Panc1 (cell line): ENCODE measurements around the gene GMDS. TPM values are rescaled to one million over a fixed set of nuclear protein-coding genes. Genes with fewer than 3 reads are reported as not detected.

Experiments
- ATAC-seq: fragments of 200-7000 bp; cut with Tn5 transposase; 2 replicates; pipeline ENCODE4 v1.9.1; 2020; ENCODE audit warnings: mild to moderate bottlenecking, moderate library complexity
- BruUV-seq: library from RNA; stranded (reverse); fragments of 400-500 nt; replicated peaks from 2 replicates; lab custom pipeline; 2021; lab: Mats Ljungman, UMichigan
- CTCF ChIA-PET: fragments of 300-600 bp; sonication (Branson Sonifier 250); formaldehyde crosslinking; loops from one replicate; lab custom pipeline; 2022; ENCODE audit warnings: antibody characterized with exemption; lab: Charles Lee
- POLR2A ChIA-PET: fragments of 300-600 bp; sonication (Branson Sonifier 250); formaldehyde crosslinking; loops from one replicate; lab custom pipeline; 2022; ENCODE audit warnings: antibody characterized with exemption; lab: Charles Lee
- DNase-seq: peaks from one replicate; pipeline ENCODE4 v3.0.0-alpha.2; 2010; ENCODE audit warnings: low read depth, low spot score
- H3K27ac ChIP-seq: 2 replicates; pipeline ENCODE4 v1.5.1; 2011; ENCODE audit warnings: mild to moderate bottlenecking, low read length, inconsistent platforms
- H3K27me3 ChIP-seq: fragments of 200-500 bp; sonication (Bioruptor generic); 2 replicates; pipeline ENCODE4 v1.6.0; 2014; ENCODE audit warnings: low read length, inconsistent platforms; ENCODE audit not compliant: control insufficient read depth, insufficient read depth
- H3K36me3 ChIP-seq: fragments of 200-500 bp; sonication (Bioruptor generic); 2 replicates; pipeline ENCODE4 v1.5.1; 2014; ENCODE audit warnings: inconsistent platforms, mild to moderate bottlenecking, low read length, moderate library complexity; ENCODE audit not compliant: control insufficient read depth, insufficient read depth
- H3K4me1 ChIP-seq: 2 replicates; pipeline ENCODE4 v1.5.1; 2011; ENCODE audit warnings: inconsistent platforms, mild to moderate bottlenecking, low read length, moderate library complexity; ENCODE audit not compliant: control insufficient read depth, insufficient read depth
- H3K4me3 ChIP-seq, 2 experiments: 2 replicates each; pipeline ENCODE4 v1.5.1; 2011 to 2012; ENCODE audit warnings: low read depth in 2 of 2, low read length in 2 of 2, mild to moderate bottlenecking in 2 of 2, inconsistent platforms in 1 of 2, moderate library complexity in 1 of 2
- H3K9me3 ChIP-seq: fragments of 200-500 bp; sonication (Bioruptor generic); 2 replicates; pipeline ENCODE4 v1.5.1; 2014; ENCODE audit warnings: low read depth, mild to moderate bottlenecking, inconsistent platforms, low read length, moderate library complexity; ENCODE audit not compliant: control insufficient read depth, insufficient read depth
- POLR2AphosphoS5 ChIP-seq: IDR thresholded peaks from 2 replicates; pipeline ENCODE4 v1.6.1; 2012; ENCODE audit warnings: mild to moderate bottlenecking, low read depth, low read length, moderate library complexity
- SIN3A ChIP-seq: IDR thresholded peaks from 2 replicates; pipeline ENCODE4 v1.6.1; 2012; ENCODE audit warnings: low read depth, mild to moderate bottlenecking, low read length, moderate library complexity, borderline replicate concordance; ENCODE audit not compliant: insufficient read depth
- TCF7L2 ChIP-seq: IDR thresholded peaks from 2 replicates; pipeline ENCODE4 v1.6.1; 2011; ENCODE audit warnings: mild to moderate bottlenecking, low read depth, low read length, inconsistent platforms
- in situ Hi-C: cut with HindIII; loops from 2 replicates; pipeline ENCODE4 v1.10.0; 2016; ENCODE audit warnings: low sequenced_read_pairs, low pct_unique_long_range_greater_than_20kb
- intact Hi-C: fragments of 100-400 bp; cut with micrococcal nuclease; formaldehyde crosslinking; loops from one replicate; pipeline ENCODE4 v1.10.0; 2022; ENCODE audit not compliant: unreplicated experiment
- total RNA-seq: library from RNA; stranded (reverse); gene quantifications from one replicate; pipeline ENCODE4 v1.2.1, GENCODE V29; 2021; ENCODE audit not compliant: unreplicated experiment
- TF ChIP-seq, protein P1 (sequence below), 2 experiments: IDR thresholded peaks; 2 replicates each; pipeline ENCODE4 v1.6.1; 2011 to 2012; ENCODE audit warnings: low read depth in 2 of 2, control low read depth in 1 of 2, low read length in 1 of 2, mild to moderate bottlenecking in 1 of 2, moderate library complexity in 1 of 2; ENCODE audit not compliant: insufficient read depth in 1 of 2
- TF ChIP-seq, protein P2 (sequence below): fragments of 450-650 bp; IDR thresholded peaks from 2 replicates; pipeline ENCODE4 v1.5.1; 2017; ENCODE audit warnings: mild to moderate bottlenecking

The GMDS gene
- total RNA-seq, 1 experiment from 2014 or later: 9.8 TPM

GRCh38 chr6:1761477-1761877 is 483.9 kb downstream of the GMDS start:
- TF ChIP-seq, protein P1, sequence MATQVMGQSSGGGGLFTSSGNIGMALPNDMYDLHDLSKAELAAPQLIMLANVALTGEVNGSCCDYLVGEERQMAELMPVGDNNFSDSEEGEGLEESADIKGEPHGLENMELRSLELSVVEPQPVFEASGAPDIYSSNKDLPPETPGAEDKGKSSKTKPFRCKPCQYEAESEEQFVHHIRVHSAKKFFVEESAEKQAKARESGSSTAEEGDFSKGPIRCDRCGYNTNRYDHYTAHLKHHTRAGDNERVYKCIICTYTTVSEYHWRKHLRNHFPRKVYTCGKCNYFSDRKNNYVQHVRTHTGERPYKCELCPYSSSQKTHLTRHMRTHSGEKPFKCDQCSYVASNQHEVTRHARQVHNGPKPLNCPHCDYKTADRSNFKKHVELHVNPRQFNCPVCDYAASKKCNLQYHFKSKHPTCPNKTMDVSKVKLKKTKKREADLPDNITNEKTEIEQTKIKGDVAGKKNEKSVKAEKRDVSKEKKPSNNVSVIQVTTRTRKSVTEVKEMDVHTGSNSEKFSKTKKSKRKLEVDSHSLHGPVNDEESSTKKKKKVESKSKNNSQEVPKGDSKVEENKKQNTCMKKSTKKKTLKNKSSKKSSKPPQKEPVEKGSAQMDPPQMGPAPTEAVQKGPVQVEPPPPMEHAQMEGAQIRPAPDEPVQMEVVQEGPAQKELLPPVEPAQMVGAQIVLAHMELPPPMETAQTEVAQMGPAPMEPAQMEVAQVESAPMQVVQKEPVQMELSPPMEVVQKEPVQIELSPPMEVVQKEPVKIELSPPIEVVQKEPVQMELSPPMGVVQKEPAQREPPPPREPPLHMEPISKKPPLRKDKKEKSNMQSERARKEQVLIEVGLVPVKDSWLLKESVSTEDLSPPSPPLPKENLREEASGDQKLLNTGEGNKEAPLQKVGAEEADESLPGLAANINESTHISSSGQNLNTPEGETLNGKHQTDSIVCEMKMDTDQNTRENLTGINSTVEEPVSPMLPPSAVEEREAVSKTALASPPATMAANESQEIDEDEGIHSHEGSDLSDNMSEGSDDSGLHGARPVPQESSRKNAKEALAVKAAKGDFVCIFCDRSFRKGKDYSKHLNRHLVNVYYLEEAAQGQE (IDR thresholded peaks at IDR 0.05; ENCODE audit: insufficient read depth in 1 of 2, low read depth in 2 of 2, low read length in 1 of 2): no peak
- ChIA-PET POLR2A (no interaction called here), CTCF (no interaction called here)
- Histone ChIP-seq H3K9me3 (no peaks in the 10 kb centered on the region), H3K4me1 (no peaks in the 10 kb centered on the region), H3K4me3 (no peak overlapping the region), H3K27ac (no peak overlapping the region), H3K36me3 (no peaks in the 10 kb centered on the region), H3K27me3 (no peaks in the 10 kb centered on the region)
- BruUV-seq: no TSS peak
- intact Hi-C loops: no loop called here
- in situ Hi-C loops: no loop called here
- ATAC-seq (no peak), DNase-seq (no peak)

DNA sequence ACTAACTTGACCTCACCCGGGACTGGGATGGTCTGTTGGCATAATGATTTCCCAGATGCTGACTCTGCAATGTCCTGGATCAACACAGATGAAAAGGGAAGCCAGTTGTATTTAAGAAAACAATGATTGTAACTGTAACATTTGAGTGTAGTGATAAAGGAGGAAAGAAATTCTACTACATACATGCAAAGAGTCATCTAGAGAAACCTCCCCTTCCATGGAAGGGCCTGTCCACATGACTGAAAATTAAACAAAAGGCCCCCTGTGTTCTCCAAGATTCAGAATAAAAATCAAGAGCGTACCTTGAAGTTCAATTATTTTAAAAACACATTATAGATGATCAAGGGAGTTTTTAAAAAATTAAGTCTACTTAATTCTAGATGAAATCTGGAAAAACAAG is 484.5 kb downstream of the GMDS start:
- no peaks in the 10 kb centered on the region for H3K9me3 ChIP-seq
- no TSS peak for BruUV-seq

GRCh38 chr6:1759870-1760269 is 485.5 kb downstream of the GMDS start:
- Histone ChIP-seq H3K27me3 (no peaks in the 10 kb centered on the region), H3K4me1 (no peaks in the 10 kb centered on the region), H3K4me3 (no peak overlapping the region), H3K36me3 (no peaks in the 10 kb centered on the region), H3K9me3 (no peaks in the 10 kb centered on the region), H3K27ac (no peak overlapping the region)
- CTCF ChIA-PET: no interaction called here
- TF ChIP-seq, protein P1 (IDR thresholded peaks at IDR 0.05; ENCODE audit: insufficient read depth in 1 of 2, low read depth in 2 of 2, low read length in 1 of 2): no peak
- no peak for TF ChIP-seq POLR2AphosphoS5
- TF ChIP-seq, protein P2, sequence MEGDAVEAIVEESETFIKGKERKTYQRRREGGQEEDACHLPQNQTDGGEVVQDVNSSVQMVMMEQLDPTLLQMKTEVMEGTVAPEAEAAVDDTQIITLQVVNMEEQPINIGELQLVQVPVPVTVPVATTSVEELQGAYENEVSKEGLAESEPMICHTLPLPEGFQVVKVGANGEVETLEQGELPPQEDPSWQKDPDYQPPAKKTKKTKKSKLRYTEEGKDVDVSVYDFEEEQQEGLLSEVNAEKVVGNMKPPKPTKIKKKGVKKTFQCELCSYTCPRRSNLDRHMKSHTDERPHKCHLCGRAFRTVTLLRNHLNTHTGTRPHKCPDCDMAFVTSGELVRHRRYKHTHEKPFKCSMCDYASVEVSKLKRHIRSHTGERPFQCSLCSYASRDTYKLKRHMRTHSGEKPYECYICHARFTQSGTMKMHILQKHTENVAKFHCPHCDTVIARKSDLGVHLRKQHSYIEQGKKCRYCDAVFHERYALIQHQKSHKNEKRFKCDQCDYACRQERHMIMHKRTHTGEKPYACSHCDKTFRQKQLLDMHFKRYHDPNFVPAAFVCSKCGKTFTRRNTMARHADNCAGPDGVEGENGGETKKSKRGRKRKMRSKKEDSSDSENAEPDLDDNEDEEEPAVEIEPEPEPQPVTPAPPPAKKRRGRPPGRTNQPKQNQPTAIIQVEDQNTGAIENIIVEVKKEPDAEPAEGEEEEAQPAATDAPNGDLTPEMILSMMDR: no peak
- TF ChIP-seq TCF7L2: no peak
- no peak for TF ChIP-seq SIN3A
- no TSS peak for BruUV-seq
- in situ Hi-C loops (no loop called here), intact Hi-C loops (no loop called here)
- no peak for DNase-seq
- POLR2A ChIA-PET: no interaction called here
- ATAC-seq: no peak

More for the DNA sequence above, 484.5 kb downstream of the GMDS start:
- intact Hi-C loops: no loop called here
- Histone ChIP-seq H3K27ac (no peak overlapping the region), H3K36me3 (no peaks in the 10 kb centered on the region), H3K4me3 (no peak overlapping the region), H3K4me1 (no peaks in the 10 kb centered on the region), H3K27me3 (no peaks in the 10 kb centered on the region)
- ATAC-seq (no peak), DNase-seq (no peak)
- CTCF ChIA-PET: no interaction called here
- in situ Hi-C loops: no loop called here
- TF ChIP-seq SIN3A: no peak
- POLR2A ChIA-PET: no interaction called here
